Erythroblast (primary cell): ENCODE measurements around the gene RFC1.

ENCODE experiments used
- GATA1 ChIP-seq: IDR thresholded peaks from 2 replicates; pipeline ENCODE4 v1.6.1; 2011; ENCODE audit warnings: low read depth, mild to moderate bottlenecking, control low read depth, low read length, moderate library complexity
- POLR2A ChIP-seq: IDR thresholded peaks from 2 replicates; pipeline ENCODE4 v1.6.1; 2011; ENCODE audit warnings: mild to moderate bottlenecking, low read length

GRCh38 chr4:39357002-39357401 lies 9.2 kb downstream of the RFC1 start:
- no peak for TF ChIP-seq POLR2A
- TF ChIP-seq GATA1 = no peak
